CD14-positive monocyte (primary cell): ENCODE measurements around the gene SLAMF9. TPM values are rescaled to one million over a fixed set of nuclear protein-coding genes. Genes with fewer than 3 reads are reported as not detected.

Experiments used
- DNase-seq, 3 donors: peaks; one replicate each; pipeline ENCODE4 v3.0.0-alpha.2; 2011 to 2022
- H2AFZ ChIP-seq: 2 replicates; pipeline ENCODE4 v1.6.0; 2012; ENCODE audit warnings: mild to moderate bottlenecking, low read depth, low read length, inconsistent platforms; ENCODE audit not compliant: insufficient read depth, poor library complexity, severe bottlenecking
- H3K27ac ChIP-seq, 2 donors: 1 replicate in 1 of 2; 2 replicates in 1 of 2; pipeline ENCODE4 v1.5.1; 2012 to 2013; ENCODE audit warnings: low read length in 2 of 2, control low read depth in 1 of 2, inconsistent platforms in 1 of 2, low read depth in 1 of 2, mild to moderate bottlenecking in 1 of 2
- H3K27me3 ChIP-seq, 2 donors: one replicate each; pipeline versions ENCODE4 v1.6.0 to v1.6.1; 2011 to 2013; ENCODE audit warnings: low read length in 2 of 2; ENCODE audit not compliant: control insufficient read depth in 2 of 2, insufficient read depth in 2 of 2
- H3K36me3 ChIP-seq, 2 donors: replicated peaks in 1 of 2; 1 replicate in 1 of 2; 2 replicates in 1 of 2; pipeline versions ENCODE4 v1.5.1 to v1.6.1; 2012 to 2013; ENCODE audit warnings: low read length in 2 of 2, control low read depth in 1 of 2, inconsistent platforms in 1 of 2, mild to moderate bottlenecking in 1 of 2; ENCODE audit not compliant: insufficient read depth in 2 of 2, control insufficient read depth in 1 of 2
- H3K4me1 ChIP-seq, 2 donors: 1 replicate in 1 of 2; 2 replicates in 1 of 2; pipeline versions ENCODE4 v1.5.1 to v1.6.1; 2012 to 2013; ENCODE audit warnings: low read length in 2 of 2, control low read depth in 1 of 2, inconsistent platforms in 1 of 2, mild to moderate bottlenecking in 1 of 2, moderate library complexity in 1 of 2; ENCODE audit not compliant: insufficient read depth in 2 of 2, control insufficient read depth in 1 of 2
- H3K4me2 ChIP-seq: replicated peaks from 2 replicates; pipeline ENCODE3; 2012; ENCODE audit warnings: low read length, moderate library complexity, mild to moderate bottlenecking; ENCODE audit not compliant: poor library complexity, severe bottlenecking; ENCODE audit errors: extremely low read depth
- H3K4me3 ChIP-seq, 3 experiments: fragments of 200-600 bp in 1 of 3; sonication (generic) in 1 of 3; replicated peaks in 1 of 3; 1 replicate in 2 of 3; 2 replicates in 1 of 3; pipeline ENCODE4 v1.5.1; 2011 to 2013; ENCODE audit warnings: low read length in 3 of 3, mild to moderate bottlenecking in 3 of 3, control low read depth in 2 of 3, low read depth in 2 of 3, inconsistent platforms in 1 of 3, moderate library complexity in 1 of 3
- H3K79me2 ChIP-seq: 2 replicates; pipeline ENCODE4 v1.6.0; 2012; ENCODE audit warnings: mild to moderate bottlenecking, control low read depth, inconsistent platforms, low read length, moderate library complexity; ENCODE audit not compliant: insufficient read depth
- H3K9ac ChIP-seq: 2 replicates; pipeline ENCODE4 v1.6.0; 2017; ENCODE audit warnings: low read length, mild to moderate bottlenecking; ENCODE audit not compliant: insufficient read depth, poor library complexity, severe bottlenecking
- H3K9me3 ChIP-seq, 2 donors: replicated peaks in 1 of 2; 1 replicate in 1 of 2; 2 replicates in 1 of 2; pipeline versions ENCODE4 v1.5.1 to v1.6.1; 2012 to 2013; ENCODE audit warnings: low read length in 2 of 2, control low read depth in 1 of 2; ENCODE audit not compliant: control insufficient read depth in 1 of 2, insufficient read depth in 1 of 2
- H4K20me1 ChIP-seq: 2 replicates; pipeline ENCODE4 v1.6.0; 2012; ENCODE audit warnings: mild to moderate bottlenecking, low read length, control low read depth, moderate library complexity; ENCODE audit not compliant: insufficient read depth
- H3K27ac Mint-ChIP-seq, 7 donors: one replicate each; pipeline ENCODE4 v1.8.0; 2020; ENCODE audit warnings: mild to moderate bottlenecking in 7 of 7, mixed read lengths in 7 of 7, moderate library complexity in 6 of 7, inconsistent platforms in 2 of 7
- H3K27me3 Mint-ChIP-seq, 3 donors: one replicate each; pipeline ENCODE4 v1.8.0; 2021 to 2022; ENCODE audit warnings: low read depth in 3 of 3, mild to moderate bottlenecking in 3 of 3, mixed read lengths in 3 of 3, moderate library complexity in 3 of 3, inconsistent platforms in 1 of 3
- H3K36me3 Mint-ChIP-seq, 2 donors: one replicate each; pipeline ENCODE4 v1.8.0; 2020; ENCODE audit warnings: mixed read lengths in 2 of 2, inconsistent platforms in 1 of 2, mild to moderate bottlenecking in 1 of 2
- H3K4me1 Mint-ChIP-seq: one replicate; pipeline ENCODE4 v1.8.0; 2020; ENCODE audit warnings: mild to moderate bottlenecking, mixed read lengths
- H3K4me3 Mint-ChIP-seq, 2 donors: one replicate each; pipeline ENCODE4 v1.8.0; 2020; ENCODE audit warnings: mild to moderate bottlenecking in 2 of 2, mixed read lengths in 2 of 2, moderate library complexity in 1 of 2
- H3K9me3 Mint-ChIP-seq, 7 donors: one replicate each; pipeline ENCODE4 v1.8.0; 2020 to 2022; ENCODE audit warnings: mixed read lengths in 7 of 7, mild to moderate bottlenecking in 6 of 7, moderate library complexity in 6 of 7, inconsistent platforms in 2 of 7
- WGBS: methylation state at CpG from one replicate; pipeline ENCODE4 v1.1.5; 2013; ENCODE audit warnings: missing lambda C conversion rate; ENCODE audit not compliant: insufficient coverage; 5-methylcytosine and 5-hydroxymethylcytosine counted together
- intact Hi-C, 2 donors: fragments of 100-400 bp; cut with micrococcal nuclease; formaldehyde crosslinking; loops; one replicate each; pipeline versions ENCODE4 v1.15.0 to v1.15.1; 2023
- polyA plus RNA-seq, 3 donors: library from polyadenylated mRNA; depleted of rRNA in 1 of 3; unstranded in 2 of 3; stranded (reverse) in 1 of 3; fragments of 300-500 nt in 2 of 3; fragments of >200 nt in 1 of 3; fragmentation: Illumina TruSeq in 2 of 3; gene quantifications; 1 replicate in 2 of 3; 2 replicates in 1 of 3; pipeline ENCODE4 v1.2.3, GENCODE V29; 2012 to 2021
- TF ChIP-seq, protein P1 (sequence below): fragments of 200-600 bp; IDR thresholded peaks from one replicate; pipeline ENCODE4 v1.8.0; 2022; ENCODE audit warnings: antibody characterized with exemption, mild to moderate bottlenecking

The SLAMF9 gene
- polyA plus RNA-seq, 3 donors, result 0.17 TPM; not detected in 2

DNA sequence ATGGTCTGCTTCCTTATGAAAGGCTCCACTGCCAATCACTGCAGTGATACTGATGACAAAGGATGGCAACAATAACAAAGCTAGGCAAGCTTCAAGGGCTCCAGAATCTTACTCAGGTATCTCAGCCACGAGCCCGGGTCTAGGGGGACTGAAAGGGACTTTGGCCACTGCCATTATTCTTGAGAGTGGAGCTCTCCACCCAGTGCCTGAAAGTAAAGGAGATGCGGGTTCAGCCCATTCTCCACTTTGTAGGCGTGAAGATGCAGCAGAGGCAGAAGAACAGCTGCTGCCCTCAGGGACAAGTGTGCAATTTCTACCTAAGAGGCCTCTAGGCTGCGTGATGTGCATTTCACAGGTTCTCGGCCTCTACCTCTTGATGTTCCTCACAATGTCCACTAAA is 31.4 kb upstream of the SLAMF9 start:
- Mint-ChIP-seq H3K27me3 (peaks cover 6 to 11% (median 9%) of the 10 kb centered on the region in 3 donors), H3K36me3 (no peaks in the 10 kb centered on the region), H3K4me1 (peaks cover 3% of the 10 kb centered on the region), H3K4me3 (no peak overlapping the region), H3K27ac (no peak overlapping the region), H3K9me3 (no peaks in the 10 kb centered on the region)
- Histone ChIP-seq H3K27me3 (peaks cover 0 to 5% of the 10 kb centered on the region in 2 donors), H2AFZ (no peak overlapping the region), H3K9ac (no peak overlapping the region), H4K20me1 (no peaks in the 10 kb centered on the region), H3K27ac (no peak overlapping the region), H3K4me3 (no peak overlapping the region), H3K9me3 (no peaks in the 10 kb centered on the region), H3K4me2 (no peak overlapping the region), H3K36me3 (no peaks in the 10 kb centered on the region), H3K79me2 (no peaks in the 10 kb centered on the region), H3K4me1 (no peaks in the 10 kb centered on the region)
- DNase-seq, result no peak
- 82% methylated on average over 2 of the region's 6 CpGs for WGBS
- intact Hi-C loops, result no loop called here
- TF ChIP-seq, protein P1, sequence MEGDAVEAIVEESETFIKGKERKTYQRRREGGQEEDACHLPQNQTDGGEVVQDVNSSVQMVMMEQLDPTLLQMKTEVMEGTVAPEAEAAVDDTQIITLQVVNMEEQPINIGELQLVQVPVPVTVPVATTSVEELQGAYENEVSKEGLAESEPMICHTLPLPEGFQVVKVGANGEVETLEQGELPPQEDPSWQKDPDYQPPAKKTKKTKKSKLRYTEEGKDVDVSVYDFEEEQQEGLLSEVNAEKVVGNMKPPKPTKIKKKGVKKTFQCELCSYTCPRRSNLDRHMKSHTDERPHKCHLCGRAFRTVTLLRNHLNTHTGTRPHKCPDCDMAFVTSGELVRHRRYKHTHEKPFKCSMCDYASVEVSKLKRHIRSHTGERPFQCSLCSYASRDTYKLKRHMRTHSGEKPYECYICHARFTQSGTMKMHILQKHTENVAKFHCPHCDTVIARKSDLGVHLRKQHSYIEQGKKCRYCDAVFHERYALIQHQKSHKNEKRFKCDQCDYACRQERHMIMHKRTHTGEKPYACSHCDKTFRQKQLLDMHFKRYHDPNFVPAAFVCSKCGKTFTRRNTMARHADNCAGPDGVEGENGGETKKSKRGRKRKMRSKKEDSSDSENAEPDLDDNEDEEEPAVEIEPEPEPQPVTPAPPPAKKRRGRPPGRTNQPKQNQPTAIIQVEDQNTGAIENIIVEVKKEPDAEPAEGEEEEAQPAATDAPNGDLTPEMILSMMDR, result no peak

GRCh38 chr1:159983681-159984080 is 29.6 kb upstream of the SLAMF9 start:
- no peak for DNase-seq
- H2AFZ ChIP-seq, result no peak overlapping the region
- H3K4me1 Mint-ChIP-seq, result peaks cover 3% of the 10 kb centered on the region
- H3K9ac ChIP-seq, result no peak overlapping the region
- intact Hi-C loops, result no loop called here
- no peaks in the 10 kb centered on the region for H3K79me2 ChIP-seq
- H3K4me3 Mint-ChIP-seq, result no peak overlapping the region
- peaks cover 5 to 7% of the 10 kb centered on the region in 2 donors for H3K27me3 ChIP-seq
- H3K36me3 Mint-ChIP-seq, result no peaks in the 10 kb centered on the region
- H3K9me3 ChIP-seq, result no peaks in the 10 kb centered on the region
- H3K4me1 ChIP-seq, result no peaks in the 10 kb centered on the region
- no peaks in the 10 kb centered on the region for H3K9me3 Mint-ChIP-seq
- peaks cover 13 to 24% (median 15%) of the 10 kb centered on the region in 3 donors for H3K27me3 Mint-ChIP-seq
- H3K4me3 ChIP-seq, result no peak overlapping the region
- TF ChIP-seq, protein P1, result no peak
- H3K4me2 ChIP-seq, result no peak overlapping the region
- H4K20me1 ChIP-seq, result no peaks in the 10 kb centered on the region
- H3K27ac ChIP-seq, result no peak overlapping the region
- 95% methylated on average over 2 of the region's 5 CpGs for WGBS
- H3K36me3 ChIP-seq, result no peaks in the 10 kb centered on the region
- no peak overlapping the region for H3K27ac Mint-ChIP-seq
